WTC11 (cell line): ENCODE measurements around the gene MRC2.

Experiments used
- CTCF ChIP-seq: fragments of 200-600 bp; IDR thresholded peaks from 2 replicates; pipeline ENCODE4 v1.8.0; 2022; ENCODE audit warnings: antibody characterized with exemption
- MAX ChIP-seq: sonication (generic); formaldehyde crosslinking; IDR thresholded peaks from 2 replicates; pipeline ENCODE4 v1.8.0; 2022; ENCODE audit warnings: mild to moderate bottlenecking, missing genetic modification reagents
- ZNF232 ChIP-seq: sonication (generic); formaldehyde crosslinking; IDR thresholded peaks from 2 replicates; pipeline ENCODE4 v1.8.0; 2022; ENCODE audit warnings: mild to moderate bottlenecking, missing genetic modification reagents

- no peak for TF ChIP-seq MAX (CRISPR knock-in tag)
- TF ChIP-seq ZNF232: no peak
- no peak for TF ChIP-seq CTCF
Measured at GRCh38 chr17:62619417-62620155, 7.9 kb upstream of the MRC2 start.
